Activated CD4-positive, alpha-beta memory T cell treated with anti-CD3 and anti-CD28 coated beads for 36 hours (primary cell): Measurements from ENCODE around the gene S100A11. TPM values are rescaled to one million over a fixed set of nuclear protein-coding genes. Genes with fewer than 3 reads are reported as not detected.

ENCODE experiments used
- CTCF ChIA-PET: fragments of 350-600 bp; sonication (Branson Sonifier 250); formaldehyde crosslinking; loops from one replicate; lab custom pipeline; 2021; ENCODE audit warnings: antibody characterized with exemption, inconsistent platforms; lab: Charles Lee
- POLR2A ChIA-PET: fragments of 350-600 bp; sonication (Branson Sonifier 250); formaldehyde crosslinking; loops from one replicate; lab custom pipeline; 2021; ENCODE audit warnings: antibody characterized with exemption; lab: Charles Lee
- DNase-seq: peaks from one replicate; pipeline ENCODE4 v3.0.0-alpha.2; 2020
- H3K27ac Mint-ChIP-seq: one replicate; pipeline ENCODE4 v1.8.0; 2021; ENCODE audit warnings: mixed read lengths
- H3K27me3 Mint-ChIP-seq: one replicate; pipeline ENCODE4 v1.8.0; 2021; ENCODE audit warnings: mixed read lengths
- H3K36me3 Mint-ChIP-seq: one replicate; pipeline ENCODE4 v1.8.0; 2021; ENCODE audit warnings: mixed read lengths
- H3K4me1 Mint-ChIP-seq: one replicate; pipeline ENCODE4 v1.8.0; 2021; ENCODE audit warnings: low read depth, mixed read lengths
- H3K4me3 Mint-ChIP-seq: one replicate; pipeline ENCODE4 v1.8.0; 2021; ENCODE audit warnings: mild to moderate bottlenecking, mixed read lengths
- H3K9me3 Mint-ChIP-seq: one replicate; pipeline ENCODE4 v1.8.0; 2021; ENCODE audit warnings: mixed read lengths
- intact Hi-C: fragments of 100-400 bp; cut with micrococcal nuclease; formaldehyde crosslinking; loops from one replicate; pipeline ENCODE4 v1.15.1; 2023
- total RNA-seq, 2 experiments: library from RNA; stranded (reverse); gene quantifications; one replicate each; pipeline ENCODE4 v1.2.3, GENCODE V29; 2021

S100A11 gene
- total RNA-seq, 2 experiments from 2014 or later, result 460 to 477 TPM

- no peaks in the 10 kb centered on the region for H3K9me3 Mint-ChIP-seq
- CTCF ChIA-PET, result interaction anchor here (0.6 to 30.4 kb wide), 49 partner anchors 9 to 557 kb away, joined by 3 to 587 read pairs (median 5); partner anchors contain the start of genes CELF3, MRPL9, S100A11 and THEM4
- POLR2A ChIA-PET, result interaction anchor here (0.7 to 2.0 kb wide), 6 partner anchors 17 to 81 kb away, joined by 3 to 4 read pairs (median 4); no protein-coding TSS in a partner anchor
- no peak overlapping the region for H3K4me3 Mint-ChIP-seq
- peaks cover 11% of the 10 kb centered on the region for H3K4me1 Mint-ChIP-seq
- intact Hi-C loops, result loop anchor here (1.0 kb wide), 2 partner anchors 34 to 68 kb away; no protein-coding TSS in a partner anchor
- peak; percentile 83 for DNase-seq
- H3K27ac Mint-ChIP-seq, result no peak overlapping the region
- H3K27me3 Mint-ChIP-seq, result peaks cover 3% of the 10 kb centered on the region
- H3K36me3 Mint-ChIP-seq, result no peaks in the 10 kb centered on the region
Measured at GRCh38 chr1:152001631-152002584, 34.9 kb downstream of the S100A11 start.

GRCh38 chr1:152000964-152001630, 35.7 kb downstream of the S100A11 start:
- Mint-ChIP-seq H3K4me1 (peaks cover 11% of the 10 kb centered on the region), H3K9me3 (no peaks in the 10 kb centered on the region), H3K36me3 (no peaks in the 10 kb centered on the region), H3K4me3 (no peak overlapping the region), H3K27ac (no peak overlapping the region), H3K27me3 (peaks cover 3% of the 10 kb centered on the region)
- ChIA-PET CTCF (interaction anchor here (0.6 to 30.4 kb wide), 47 partner anchors 9 to 556 kb away, joined by 3 to 587 read pairs (median 5); partner anchors contain the start of genes CELF3, MRPL9, S100A11 and THEM4), POLR2A (interaction anchor here (1.0 to 2.0 kb wide), 5 partner anchors 16 to 81 kb away, joined by 3 to 4 read pairs (median 4); no protein-coding TSS in a partner anchor)
- DNase-seq, result no peak
- intact Hi-C loops, result loop anchor here (1.0 kb wide), 2 partner anchors 33 to 67 kb away; no protein-coding TSS in a partner anchor

- Mint-ChIP-seq H3K9me3 (no peaks in the 10 kb centered on the region), H3K36me3 (no peaks in the 10 kb centered on the region), H3K4me1 (peaks cover 17% of the 10 kb centered on the region), H3K27ac (no peak overlapping the region), H3K4me3 (no peak overlapping the region), H3K27me3 (no peaks in the 10 kb centered on the region)
- no peak for DNase-seq
- POLR2A ChIA-PET, result no interaction called here
- CTCF ChIA-PET, result interaction anchor here (0.7 to 30.4 kb wide), 15 partner anchors 11 to 186 kb away, joined by 3 to 587 read pairs (median 13); partner anchors contain the start of genes S100A11 and THEM4
- intact Hi-C loops, result no loop called here
Measured at GRCh38 chr1:151998611-151999362, 38.0 kb downstream of the S100A11 start.

- DNase-seq, result no peak
- POLR2A ChIA-PET, result no interaction called here
- no peak overlapping the region for H3K4me3 Mint-ChIP-seq
- intact Hi-C loops, result loop anchor here (1.0 kb wide), 3 partner anchors 29 to 108 kb away; no protein-coding TSS in a partner anchor
- no peaks in the 10 kb centered on the region for H3K36me3 Mint-ChIP-seq
- CTCF ChIA-PET, result interaction anchor here (1.5 to 30.4 kb wide), 4 partner anchors 30 to 187 kb away, joined by 3 to 587 read pairs (median 211); partner anchors contain the start of gene S100A11
- no peak overlapping the region for H3K27ac Mint-ChIP-seq
- no peaks in the 10 kb centered on the region for H3K9me3 Mint-ChIP-seq
- no peaks in the 10 kb centered on the region for H3K27me3 Mint-ChIP-seq
- H3K4me1 Mint-ChIP-seq, result peaks cover 24% of the 10 kb centered on the region
Measured at GRCh38 chr1:151997284-151997570, 39.6 kb downstream of the S100A11 start.

GRCh38 chr1:151995774-151996173, 41.0 kb downstream of the S100A11 start:
- Mint-ChIP-seq H3K4me3 (no peak overlapping the region), H3K4me1 (peaks cover 28% of the 10 kb centered on the region), H3K9me3 (no peaks in the 10 kb centered on the region), H3K36me3 (no peaks in the 10 kb centered on the region), H3K27ac (no peak overlapping the region), H3K27me3 (no peaks in the 10 kb centered on the region)
- intact Hi-C loops, result no loop called here
- CTCF ChIA-PET, result interaction anchor here (0.7 to 30.4 kb wide), 18 partner anchors 8 to 421 kb away, joined by 3 to 587 read pairs (median 4); partner anchors contain the start of gene THEM4
- POLR2A ChIA-PET, result no interaction called here
- DNase-seq, result no peak

- H3K27ac Mint-ChIP-seq, result no peak overlapping the region
- no peaks in the 10 kb centered on the region for H3K36me3 Mint-ChIP-seq
- peaks cover 36% of the 10 kb centered on the region for H3K4me1 Mint-ChIP-seq
- H3K27me3 Mint-ChIP-seq, result no peaks in the 10 kb centered on the region
- DNase-seq, result no peak
- ChIA-PET CTCF (interaction anchor here (1.1 to 30.4 kb wide), 6 partner anchors 10 to 59 kb away, joined by 4 to 587 read pairs (median 16); no protein-coding TSS in a partner anchor), POLR2A (interaction anchor here (1.7 kb wide), 1 partner anchor 9 kb away, joined by 4 read pairs; no protein-coding TSS in a partner anchor)
- peak overlapping the region; percentile 25 for H3K4me3 Mint-ChIP-seq
- no peaks in the 10 kb centered on the region for H3K9me3 Mint-ChIP-seq
- intact Hi-C loops, result loop anchor here (1.0 to 5.0 kb wide), 3 partner anchors 11 to 148 kb away; no protein-coding TSS in a partner anchor
Measured at GRCh38 chr1:151994956-151995355, 41.8 kb downstream of the S100A11 start.

- ChIA-PET CTCF (interaction anchor here (0.7 to 30.4 kb wide), 6 partner anchors 9 to 58 kb away, joined by 3 to 587 read pairs (median 14); no protein-coding TSS in a partner anchor), POLR2A (interaction anchor here (1.0 to 1.8 kb wide), 4 partner anchors 8 to 52 kb away, joined by 3 to 12 read pairs (median 6); no protein-coding TSS in a partner anchor)
- Mint-ChIP-seq H3K27ac (peak within 1 kb of the TSS; percentile 90), H3K36me3 (no peaks in the 10 kb centered on the region), H3K9me3 (no peaks in the 10 kb centered on the region), H3K27me3 (no peaks in the 10 kb centered on the region), H3K4me3 (peak within 1 kb of the TSS; percentile 94), H3K4me1 (peaks cover 46% of the 10 kb centered on the region)
- DNase-seq, result peak; percentile 83
- intact Hi-C loops, result loop anchor here (1.0 to 5.0 kb wide), 4 partner anchors 10 to 147 kb away; no protein-coding TSS in a partner anchor
Measured at GRCh38 chr1:151993734-151994496, 42.9 kb downstream of the S100A11 start, which contains the start of gene S100A10. TSS of gene S100A10 (minus strand) at chr1:151993859. CDS start at chr1:151986230, 7,629 bp downstream.

GRCh38 chr1:151993084-151993733, 43.6 kb downstream of the S100A11 start:
- ChIA-PET POLR2A (interaction anchor here (1.0 to 1.8 kb wide), 5 partner anchors 8 to 84 kb away, joined by 3 to 12 read pairs (median 4); no protein-coding TSS in a partner anchor), CTCF (interaction anchor here (0.7 to 30.4 kb wide), 6 partner anchors 8 to 57 kb away, joined by 3 to 587 read pairs (median 8); no protein-coding TSS in a partner anchor)
- peak; percentile 56 for DNase-seq
- Mint-ChIP-seq H3K4me1 (peaks cover 53% of the 10 kb centered on the region), H3K36me3 (no peaks in the 10 kb centered on the region), H3K4me3 (peak overlapping the region; percentile 94), H3K9me3 (no peaks in the 10 kb centered on the region), H3K27ac (peak overlapping the region; percentile 90), H3K27me3 (no peaks in the 10 kb centered on the region)
- intact Hi-C loops, result loop anchor here (2.0 to 5.0 kb wide), 2 partner anchors 42 to 146 kb away; no protein-coding TSS in a partner anchor

- peaks cover 58% of the 10 kb centered on the region for H3K4me1 Mint-ChIP-seq
- peak; percentile 44 for DNase-seq
- peak overlapping the region; percentile 90 for H3K27ac Mint-ChIP-seq
- ChIA-PET POLR2A (interaction anchor here (1.2 to 1.8 kb wide), 2 partner anchors 51 to 83 kb away, joined by 3 to 12 read pairs; no protein-coding TSS in a partner anchor), CTCF (interaction anchor here (1.3 to 30.4 kb wide), 5 partner anchors 9 to 465 kb away, joined by 5 to 587 read pairs (median 11); no protein-coding TSS in a partner anchor)
- no peaks in the 10 kb centered on the region for H3K27me3 Mint-ChIP-seq
- no peaks in the 10 kb centered on the region for H3K9me3 Mint-ChIP-seq
- peak overlapping the region; percentile 94 for H3K4me3 Mint-ChIP-seq
- peaks cover 3% of the 10 kb centered on the region for H3K36me3 Mint-ChIP-seq
- intact Hi-C loops, result loop anchor here (2.0 to 5.0 kb wide), 2 partner anchors 42 to 145 kb away; no protein-coding TSS in a partner anchor
Measured at GRCh38 chr1:151992303-151993083, 44.3 kb downstream of the S100A11 start.
